Measurements from ENCODE around the gene DNAAF5. TPM values are rescaled to one million over a fixed set of nuclear protein-coding genes. Genes with fewer than 3 reads are reported as not detected.

Gene DNAAF5
- total RNA-seq, 2 donors from 2014 or later = 31.0 to 54.9 TPM

DNA sequence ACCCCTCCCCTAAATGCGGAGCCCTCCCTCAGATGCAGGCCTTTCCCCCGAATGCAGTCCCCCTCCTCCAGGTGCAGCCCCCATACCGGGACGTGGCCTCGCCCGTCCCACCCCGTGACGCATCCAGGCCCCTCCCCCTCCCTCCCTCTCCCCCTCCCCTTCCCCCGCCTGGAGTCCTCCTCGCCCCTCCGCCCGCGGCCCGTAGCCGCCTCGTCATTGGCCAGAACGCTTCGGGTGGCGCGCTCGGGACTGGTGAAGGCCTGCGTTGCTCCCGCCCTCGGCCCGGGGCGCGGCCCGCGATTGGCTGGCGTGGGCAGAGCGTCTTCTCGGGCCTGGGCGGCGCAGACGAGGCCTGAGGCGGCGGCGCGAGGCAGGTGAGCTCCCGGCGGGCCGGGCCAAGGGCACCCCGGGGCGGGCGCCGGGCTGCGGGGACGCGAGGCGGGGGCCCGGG, 89.8 kb downstream of the DNAAF5 start:
- DNase-seq = peak; percentile 98
- Histone ChIP-seq H3K4me1 (peaks cover 5% of the 10 kb centered on the region), H3K9me3 (no peaks in the 10 kb centered on the region), H3K9ac (ENCODE audit: low read depth in 2 of 2, low read length in 2 of 2) (peak overlapping the region; percentile 40 to 72), H3K27ac (no peak overlapping the region), H3K27me3 (no peaks in the 10 kb centered on the region), H3K4me3 (peak overlapping the region; percentile 48), H3K36me3 (no peaks in the 10 kb centered on the region)
- intact Hi-C loops (cut with DNase I) = no loop called here
- no peak for TF ChIP-seq CTCF (IDR thresholded peaks at IDR 0.05)

- Histone ChIP-seq H3K9me3 (no peaks in the 10 kb centered on the region), H3K36me3 (no peaks in the 10 kb centered on the region), H3K4me3 (peak overlapping the region; percentile 58), H3K27ac (peak overlapping the region; percentile 37), H3K4me1 (peaks cover 9% of the 10 kb centered on the region), H3K27me3 (no peaks in the 10 kb centered on the region), H3K9ac (ENCODE audit: low read depth in 2 of 2, low read length in 2 of 2) (peak overlapping the region; percentile 72 to 91)
- DNase-seq = peak; percentile 57
- TF ChIP-seq CTCF (IDR thresholded peaks at IDR 0.05) = no peak
- intact Hi-C loops (cut with DNase I) = no loop called here
Measured at GRCh38 chr7:816751-817671, 90.5 kb downstream of the DNAAF5 start.

DNA sequence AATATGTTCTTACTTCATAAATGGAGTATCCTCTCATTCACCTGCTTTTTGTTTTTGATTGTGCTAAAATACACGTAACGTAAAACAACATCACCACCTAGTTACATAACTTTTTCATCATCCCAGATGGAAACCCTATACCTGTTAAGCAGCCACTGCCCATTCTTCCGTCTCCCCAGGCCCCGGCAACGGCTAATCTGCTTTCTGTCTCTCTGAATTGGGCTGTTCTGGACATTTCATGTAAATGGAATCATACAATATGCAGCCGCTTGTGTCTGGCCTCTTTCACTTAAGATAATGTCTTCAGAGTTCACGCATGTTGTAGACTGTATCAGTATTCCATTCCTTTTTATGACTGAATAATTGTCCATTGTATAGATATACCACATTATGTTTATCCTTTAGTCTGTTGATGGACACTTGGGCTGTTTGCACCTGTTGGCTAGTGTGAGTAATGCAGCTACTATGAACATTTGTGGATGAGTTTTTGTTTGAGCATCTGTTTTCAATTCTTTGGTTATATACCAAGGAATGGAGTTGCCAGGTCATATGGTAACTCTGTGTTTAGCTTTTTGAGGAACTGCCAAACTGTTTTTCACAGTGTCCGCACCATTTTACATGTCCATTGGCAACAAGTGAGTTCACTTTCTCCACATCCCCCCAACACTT, 91.7 kb downstream of the DNAAF5 start:
- H3K4me1 ChIP-seq = peaks cover 9% of the 10 kb centered on the region
- H3K9ac ChIP-seq (ENCODE audit: low read depth in 2 of 2, low read length in 2 of 2) = no peak overlapping the region

GRCh38 chr7:820341-820740, 93.8 kb downstream of the DNAAF5 start:
- Histone ChIP-seq H3K9ac (ENCODE audit: low read depth in 2 of 2, low read length in 2 of 2) (no peak overlapping the region), H3K36me3 (no peaks in the 10 kb centered on the region), H3K4me1 (peaks cover 9% of the 10 kb centered on the region), H3K4me3 (no peak overlapping the region), H3K27me3 (no peaks in the 10 kb centered on the region), H3K27ac (no peak overlapping the region), H3K9me3 (no peaks in the 10 kb centered on the region)
- intact Hi-C loops (cut with DNase I) = no loop called here
- TF ChIP-seq CTCF (IDR thresholded peaks at IDR 0.05) = no peak
- no peak for DNase-seq

More for the DNA sequence above, 91.7 kb downstream of the DNAAF5 start:
- Histone ChIP-seq H3K9me3 (no peaks in the 10 kb centered on the region), H3K36me3 (no peaks in the 10 kb centered on the region), H3K4me3 (no peak overlapping the region), H3K27me3 (no peaks in the 10 kb centered on the region), H3K27ac (no peak overlapping the region)
- DNase-seq = no peak
- TF ChIP-seq CTCF (IDR thresholded peaks at IDR 0.05) = peak; percentile 46
- intact Hi-C loops (cut with DNase I) = no loop called here

GRCh38 chr7:821688-822087, 95.2 kb downstream of the DNAAF5 start:
- H3K9me3 ChIP-seq = no peaks in the 10 kb centered on the region
- intact Hi-C loops (cut with DNase I) = no loop called here
- no peaks in the 10 kb centered on the region for H3K27me3 ChIP-seq
- H3K36me3 ChIP-seq = no peaks in the 10 kb centered on the region
- no peak for TF ChIP-seq CTCF (IDR thresholded peaks at IDR 0.05)
- peaks cover 9% of the 10 kb centered on the region for H3K4me1 ChIP-seq
- H3K27ac ChIP-seq = no peak overlapping the region
- peak overlapping the region; percentile 9 to 54 for H3K9ac ChIP-seq (ENCODE audit: low read depth in 2 of 2, low read length in 2 of 2)
- no peak for DNase-seq
- H3K4me3 ChIP-seq = no peak overlapping the region

Data from colonic mucosa (tissue), 4 donors.